ENCODE data around the gene GPR160.

DNA sequence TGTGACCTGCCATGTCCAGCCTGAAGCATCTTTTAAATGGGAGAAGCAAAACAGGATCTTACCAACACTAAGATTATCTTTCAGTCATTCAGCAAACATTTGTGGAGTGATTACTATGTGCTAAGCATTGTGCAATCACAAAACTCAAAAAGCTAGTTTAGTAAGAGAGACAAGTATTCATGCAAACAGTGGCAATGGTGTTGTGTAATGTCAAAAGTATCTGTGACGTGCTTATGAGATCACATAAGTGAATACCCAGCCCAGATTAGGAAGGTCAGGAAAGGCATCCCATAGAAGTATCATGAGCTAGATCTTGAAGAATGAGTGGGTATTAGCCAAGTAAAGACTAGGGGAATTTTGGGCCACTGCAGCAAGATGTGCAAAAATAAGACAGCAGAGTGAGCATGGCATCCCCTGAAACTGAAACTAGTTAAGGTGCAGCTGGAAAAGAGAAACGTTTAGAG lies 39.1 kb upstream of the GPR160 start:
- TF ChIP-seq, protein P1, sequence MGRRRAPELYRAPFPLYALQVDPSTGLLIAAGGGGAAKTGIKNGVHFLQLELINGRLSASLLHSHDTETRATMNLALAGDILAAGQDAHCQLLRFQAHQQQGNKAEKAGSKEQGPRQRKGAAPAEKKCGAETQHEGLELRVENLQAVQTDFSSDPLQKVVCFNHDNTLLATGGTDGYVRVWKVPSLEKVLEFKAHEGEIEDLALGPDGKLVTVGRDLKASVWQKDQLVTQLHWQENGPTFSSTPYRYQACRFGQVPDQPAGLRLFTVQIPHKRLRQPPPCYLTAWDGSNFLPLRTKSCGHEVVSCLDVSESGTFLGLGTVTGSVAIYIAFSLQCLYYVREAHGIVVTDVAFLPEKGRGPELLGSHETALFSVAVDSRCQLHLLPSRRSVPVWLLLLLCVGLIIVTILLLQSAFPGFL (CRISPR knock-in tag; IDR thresholded peaks at IDR 0.05) = no peak
- no peak for TF ChIP-seq BRF1 (IDR thresholded peaks at IDR 0.05; ENCODE audit: borderline replicate concordance, extremely low read depth, insufficient read length)
- no peak for TF ChIP-seq ZC3H8 (IDR thresholded peaks at IDR 0.05)
- TF ChIP-seq, protein P2, sequence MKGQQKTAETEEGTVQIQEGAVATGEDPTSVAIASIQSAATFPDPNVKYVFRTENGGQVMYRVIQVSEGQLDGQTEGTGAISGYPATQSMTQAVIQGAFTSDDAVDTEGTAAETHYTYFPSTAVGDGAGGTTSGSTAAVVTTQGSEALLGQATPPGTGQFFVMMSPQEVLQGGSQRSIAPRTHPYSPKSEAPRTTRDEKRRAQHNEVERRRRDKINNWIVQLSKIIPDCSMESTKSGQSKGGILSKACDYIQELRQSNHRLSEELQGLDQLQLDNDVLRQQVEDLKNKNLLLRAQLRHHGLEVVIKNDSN (CRISPR knock-in tag; IDR thresholded peaks at IDR 0.05) = no peak
- no peak for TF ChIP-seq HSF4 (CRISPR knock-in tag; IDR thresholded peaks at IDR 0.05; ENCODE audit: borderline replicate concordance)

All from K562 (cell line).